ENCODE data around the gene UROC1. TPM values are rescaled to one million over a fixed set of nuclear protein-coding genes. Genes with fewer than 3 reads are reported as not detected.

Gene UROC1
- not detected for total RNA-seq
- 0.03 TPM for polyA plus RNA-seq

GRCh38 chr3:126517291-126517951, at the start of gene UROC1:
UROC1 (minus strand) TSS chr3:126517773; CDS start chr3:126517719, 54 bp downstream.
- WGBS = 91% methylated on average over 16 of the region's 16 CpGs
- H3K4me1 ChIP-seq (ENCODE audit: insufficient read depth) = no peaks in the 10 kb centered on the region
- DNase-seq (ENCODE audit: extremely low spot score) = no peak

GRCh38 chr3:126562737-126563276, 45.2 kb upstream of the UROC1 start:
- H3K27ac ChIP-seq (ENCODE audit: low read depth) = no peak overlapping the region
- 76% methylated on average over 2 of the region's 2 CpGs for WGBS
- H3K4me3 ChIP-seq (ENCODE audit: low read depth, low read length) = no peak overlapping the region
- no peak for DNase-seq (ENCODE audit: extremely low spot score)
- H3K4me1 ChIP-seq (ENCODE audit: insufficient read depth) = no peaks in the 10 kb centered on the region
- no peaks in the 10 kb centered on the region for H3K36me3 ChIP-seq (ENCODE audit: insufficient read depth)

More at GRCh38 chr3:126517291-126517951, at the start of gene UROC1:
- H3K4me3 ChIP-seq (ENCODE audit: low read depth, low read length) = no peak within 1 kb of the TSS
- H3K36me3 ChIP-seq (ENCODE audit: insufficient read depth) = no peaks in the 10 kb centered on the region
- no peak within 1 kb of the TSS for H3K27ac ChIP-seq (ENCODE audit: low read depth)

GRCh38 chr3:126558336-126559071, 40.9 kb upstream of the UROC1 start, which contains the start of gene C3orf22:
C3orf22 (minus strand) TSS chr3:126558932; CDS start chr3:126553390, 5,542 bp downstream.
- Histone ChIP-seq H3K27ac (ENCODE audit: low read depth) (no peak within 1 kb of the TSS), H3K36me3 (ENCODE audit: insufficient read depth) (no peaks in the 10 kb centered on the region), H3K4me3 (ENCODE audit: low read depth, low read length) (no peak within 1 kb of the TSS), H3K4me1 (ENCODE audit: insufficient read depth) (no peaks in the 10 kb centered on the region)
- DNase-seq (ENCODE audit: extremely low spot score) = no peak
- WGBS = 64% methylated on average over 9 of the region's 9 CpGs

GRCh38 chr3:126557761-126558160, 40.2 kb upstream of the UROC1 start:
- Histone ChIP-seq H3K4me3 (ENCODE audit: low read depth, low read length) (no peak overlapping the region), H3K27ac (ENCODE audit: low read depth) (no peak overlapping the region), H3K36me3 (ENCODE audit: insufficient read depth) (no peaks in the 10 kb centered on the region), H3K4me1 (ENCODE audit: insufficient read depth) (no peaks in the 10 kb centered on the region)
- DNase-seq (ENCODE audit: extremely low spot score) = no peak
- 84% methylated on average over 6 of the region's 6 CpGs for WGBS

- H3K36me3 ChIP-seq (ENCODE audit: insufficient read depth) = no peaks in the 10 kb centered on the region
- no peak overlapping the region for H3K27ac ChIP-seq (ENCODE audit: low read depth)
- no peak overlapping the region for H3K4me3 ChIP-seq (ENCODE audit: low read depth, low read length)
- no peaks in the 10 kb centered on the region for H3K4me1 ChIP-seq (ENCODE audit: insufficient read depth)
- 93% methylated on average over 11 of the region's 11 CpGs for WGBS
- DNase-seq (ENCODE audit: extremely low spot score) = no peak
Observed at GRCh38 chr3:126557415-126557745, 39.8 kb upstream of the UROC1 start.

GRCh38 chr3:126556637-126557414, 39.3 kb upstream of the UROC1 start:
- no peak for DNase-seq (ENCODE audit: extremely low spot score)
- 91% methylated on average over 8 of the region's 8 CpGs for WGBS
- Histone ChIP-seq H3K36me3 (ENCODE audit: insufficient read depth) (no peaks in the 10 kb centered on the region), H3K4me3 (ENCODE audit: low read depth, low read length) (no peak overlapping the region), H3K27ac (ENCODE audit: low read depth) (no peak overlapping the region), H3K4me1 (ENCODE audit: insufficient read depth) (no peaks in the 10 kb centered on the region)

GRCh38 chr3:126555795-126556636, 38.4 kb upstream of the UROC1 start:
- no peak for DNase-seq (ENCODE audit: extremely low spot score)
- no peak overlapping the region for H3K4me3 ChIP-seq (ENCODE audit: low read depth, low read length)
- H3K36me3 ChIP-seq (ENCODE audit: insufficient read depth) = no peaks in the 10 kb centered on the region
- H3K4me1 ChIP-seq (ENCODE audit: insufficient read depth) = no peaks in the 10 kb centered on the region
- WGBS = 78% methylated on average over 10 of the region's 10 CpGs
- no peak overlapping the region for H3K27ac ChIP-seq (ENCODE audit: low read depth)

GRCh38 chr3:126554560-126555525, 37.3 kb upstream of the UROC1 start:
- no peak overlapping the region for H3K27ac ChIP-seq (ENCODE audit: low read depth)
- H3K4me1 ChIP-seq (ENCODE audit: insufficient read depth) = no peaks in the 10 kb centered on the region
- 85% methylated on average over 19 of the region's 19 CpGs for WGBS
- no peak for DNase-seq (ENCODE audit: extremely low spot score)
- no peak overlapping the region for H3K4me3 ChIP-seq (ENCODE audit: low read depth, low read length)
- no peaks in the 10 kb centered on the region for H3K36me3 ChIP-seq (ENCODE audit: insufficient read depth)

GRCh38 chr3:126553284-126554084, 35.9 kb upstream of the UROC1 start:
- Histone ChIP-seq H3K36me3 (ENCODE audit: insufficient read depth) (no peaks in the 10 kb centered on the region), H3K27ac (ENCODE audit: low read depth) (no peak overlapping the region), H3K4me3 (ENCODE audit: low read depth, low read length) (no peak overlapping the region), H3K4me1 (ENCODE audit: insufficient read depth) (no peaks in the 10 kb centered on the region)
- 81% methylated on average over 19 of the region's 19 CpGs for WGBS
- no peak for DNase-seq (ENCODE audit: extremely low spot score)

GRCh38 chr3:126552688-126553283, 35.2 kb upstream of the UROC1 start:
- 89% methylated on average over 14 of the region's 14 CpGs for WGBS

More at GRCh38 chr3:126552688-126553283, 35.2 kb upstream of the UROC1 start:
- DNase-seq (ENCODE audit: extremely low spot score) = no peak
- H3K4me1 ChIP-seq (ENCODE audit: insufficient read depth) = no peaks in the 10 kb centered on the region
- no peak overlapping the region for H3K4me3 ChIP-seq (ENCODE audit: low read depth, low read length)
- no peak overlapping the region for H3K27ac ChIP-seq (ENCODE audit: low read depth)
- H3K36me3 ChIP-seq (ENCODE audit: insufficient read depth) = no peaks in the 10 kb centered on the region
